Kidney (tissue), 14 donors: ENCODE measurements around the gene LAPTM5. TPM values are rescaled to one million over a fixed set of nuclear protein-coding genes. Genes with fewer than 3 reads are reported as not detected.
A peak's percentile ranks its signal among the peaks of the same experiment; 100 is the strongest.

Experiments
- DNase-seq, 5 donors: peaks; one replicate each; pipeline ENCODE4 v3.0.0-alpha.2; 2013 to 2020
- FAIRE-seq: peaks from 2 replicates; lab custom pipeline; 2012; peaks lifted over from hg19 to GRCh38; lab: Jason Lieb, UNC
- H3K27ac ChIP-seq, 2 donors: one replicate each; pipeline ENCODE4 v1.7.0; 2013; ENCODE audit warnings: low read depth in 2 of 2, low read length in 2 of 2, inconsistent platforms in 1 of 2
- H3K27me3 ChIP-seq: one replicate; pipeline ENCODE4 v1.7.1; 2013; ENCODE audit warnings: low read length, inconsistent platforms; ENCODE audit not compliant: control insufficient read depth, insufficient read depth
- H3K36me3 ChIP-seq, 3 donors: one replicate each; pipeline versions ENCODE4 v1.7.0 to v1.7.1; 2013; ENCODE audit warnings: low read length in 3 of 3, control low read depth in 1 of 3, inconsistent platforms in 1 of 3; ENCODE audit not compliant: insufficient read depth in 3 of 3, control insufficient read depth in 2 of 3
- H3K4me1 ChIP-seq, 3 donors: one replicate each; pipeline versions ENCODE4 v1.7.0 to v1.7.1; 2013; ENCODE audit warnings: low read length in 3 of 3, inconsistent platforms in 1 of 3, low read depth in 1 of 3; ENCODE audit not compliant: control insufficient read depth in 2 of 3, insufficient read depth in 2 of 3
- H3K4me3 ChIP-seq, 3 donors: one replicate each; pipeline versions ENCODE4 v1.7.0 to v1.8.1; 2013; ENCODE audit warnings: low read length in 3 of 3, control low read depth in 1 of 3, inconsistent platforms in 1 of 3
- H3K9ac ChIP-seq, 3 donors: one replicate each; pipeline versions ENCODE4 v1.7.0 to v1.7.1; 2013; ENCODE audit warnings: low read length in 3 of 3, control low read depth in 1 of 3, inconsistent platforms in 1 of 3
- H3K9me3 ChIP-seq, 3 donors: one replicate each; pipeline versions ENCODE4 v1.7.0 to v1.7.1; 2013; ENCODE audit warnings: low read length in 3 of 3, control low read depth in 1 of 3, inconsistent platforms in 1 of 3; ENCODE audit not compliant: control insufficient read depth in 2 of 3, insufficient read depth in 1 of 3
- CTCF ChIP-seq: IDR thresholded peaks from 3 replicates; pipeline ENCODE4 v1.5.1; 2012; ENCODE audit warnings: mild to moderate bottlenecking, moderate library complexity, borderline replicate concordance; ENCODE audit not compliant: insufficient read depth; ENCODE audit errors: extremely low read depth
- intact Hi-C: fragments of 100-400 bp; cut with DNase I; formaldehyde crosslinking; loops from one replicate; pipeline ENCODE4 v1.11.1; 2022
- polyA plus RNA-seq: library from polyadenylated mRNA; stranded (reverse); fragments of 350-450 nt; fragmentation: Illumina TruSeq; extraction: RNeasy Lipid Tissue Mini Kit (QIAGEN cat#74804); gene quantifications from one replicate; pipeline ENCODE4 v1.2.3, GENCODE V29; 2014; ENCODE audit warnings: low read depth, low replicate concordance; ENCODE audit not compliant: insufficient read depth
- total RNA-seq: library from RNA; stranded (reverse); fragmentation: NEBNext Ultra II Directional; extraction: Animal tissue kit (Norgen Biotek cat#: 25700); gene quantifications from one replicate; pipeline ENCODE4 v1.2.1, GENCODE V29; 2021
- donor health status: control.
- donor health status: control.
- donor health status: control.
- donor health status: control.
- donor health status: control.
- donor health status: DM: yes; HTN: yes; CAD: no.
- donor health status: Normal renal cell carcinoma (clear cell type).

LAPTM5 gene
- total and polyA plus RNA-seq, 2 donors from 2014 or later, result 23.5 to 108 TPM

- no peaks in the 10 kb centered on the region for H3K9me3 ChIP-seq
- H3K36me3 ChIP-seq, result no peaks in the 10 kb centered on the region
- no peak for FAIRE-seq
- peak in 1 of 5 donors; percentile 59 for DNase-seq
- H3K27ac ChIP-seq, result no peak overlapping the region
- no peak overlapping the region for H3K4me3 ChIP-seq
- no peak for TF ChIP-seq CTCF
- peaks cover 0 to 5% (median 4%) of the 10 kb centered on the region in 3 donors for H3K4me1 ChIP-seq
- intact Hi-C loops, result no loop called here
- H3K27me3 ChIP-seq, result no peaks in the 10 kb centered on the region
- H3K9ac ChIP-seq, result no peak overlapping the region
These were observed 27.6 kb upstream of the LAPTM5 start for GRCh38 chr1:30785181-30785580.

- no peak overlapping the region for H3K4me3 ChIP-seq
- peaks cover 0 to 5% (median 4%) of the 10 kb centered on the region in 3 donors for H3K4me1 ChIP-seq
- intact Hi-C loops, result no loop called here
- H3K36me3 ChIP-seq, result no peaks in the 10 kb centered on the region
- H3K27ac ChIP-seq, result no peak overlapping the region
- TF ChIP-seq CTCF, result no peak
- no peak overlapping the region for H3K9ac ChIP-seq
- no peaks in the 10 kb centered on the region for H3K27me3 ChIP-seq
- FAIRE-seq (no peak), DNase-seq (peak in 1 of 5 donors; percentile 75)
- no peaks in the 10 kb centered on the region for H3K9me3 ChIP-seq
These were observed 25.8 kb upstream of the LAPTM5 start for GRCh38 chr1:30783256-30783915.

- H3K9me3 ChIP-seq, result no peaks in the 10 kb centered on the region
- DNase-seq (peak; percentile 76 to 85 (median 82)), FAIRE-seq (no peak)
- TF ChIP-seq CTCF, result peak; percentile 93
- H3K9ac ChIP-seq, result peak overlapping the region in 1 of 3 donors; percentile 36
- intact Hi-C loops, result no loop called here
- H3K27me3 ChIP-seq, result no peaks in the 10 kb centered on the region
- no peaks in the 10 kb centered on the region for H3K36me3 ChIP-seq
- H3K4me1 ChIP-seq, result peaks cover 0 to 5% (median 4%) of the 10 kb centered on the region in 3 donors
- H3K27ac ChIP-seq, result no peak overlapping the region
- H3K4me3 ChIP-seq, result no peak overlapping the region
These were observed 25.0 kb upstream of the LAPTM5 start for GRCh38 chr1:30782361-30783255.
